Left ventricle myocardium superior (tissue), 1 donor: ENCODE results near the gene VIPR2. TPM values are rescaled to one million over a fixed set of nuclear protein-coding genes. Genes with fewer than 3 reads are reported as not detected.

ENCODE experiments used
- ATAC-seq: fragments of 200-7000 bp; cut with Tn5 transposase; one replicate; pipeline ENCODE4 v1.9.1; 2020; ENCODE audit warnings: mild to moderate bottlenecking, moderate library complexity
- DNase-seq: peaks from one replicate; pipeline ENCODE4 v3.0.0-alpha.2; 2020
- intact Hi-C: fragments of 100-400 bp; cut with micrococcal nuclease; formaldehyde crosslinking; loops from one replicate; pipeline ENCODE4 v1.11.0; 2022
- total RNA-seq: library from RNA; stranded (reverse); fragmentation: NEBNext Ultra II Directional; extraction: Animal tissue kit (Norgen Biotek cat#: 25700); gene quantifications from one replicate; pipeline ENCODE4 v1.2.1, GENCODE V29; 2021
- donor health status: DM: no; HTN: yes; CAD: no; lungs with severe emphysema.

Gene VIPR2
- total RNA-seq, 1 donor from 2014 or later = 21.3 TPM

DNA sequence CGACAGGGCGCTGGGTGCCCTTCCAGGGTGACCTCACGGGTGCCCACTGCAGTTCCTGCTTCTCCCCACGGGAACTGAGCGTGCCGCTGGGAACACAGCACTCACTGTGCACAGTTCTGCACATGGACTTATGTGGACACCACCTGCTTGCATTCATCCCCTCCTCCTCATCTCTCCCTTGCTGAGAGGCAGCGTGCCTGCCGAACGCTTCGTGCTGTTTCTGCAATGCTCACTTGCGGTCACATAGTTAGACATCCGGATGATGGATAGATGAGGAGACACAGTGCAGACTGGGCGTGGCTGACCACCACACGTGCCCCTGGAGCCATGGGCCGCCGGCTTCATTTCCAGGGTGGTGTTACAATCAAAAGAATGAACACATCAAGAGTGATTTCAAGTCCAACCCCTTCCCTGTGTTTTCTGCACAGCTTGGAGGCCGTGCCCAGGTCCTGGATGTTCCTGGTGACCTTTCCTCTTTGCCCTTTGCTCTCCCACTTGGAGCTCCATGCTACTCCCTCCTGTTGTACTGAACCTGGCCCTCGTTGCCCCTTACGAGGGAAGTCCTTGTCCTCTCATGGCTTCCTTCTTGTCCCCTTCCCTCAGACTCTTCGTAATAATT, 119.4 kb downstream of the VIPR2 start:
- intact Hi-C loops = no loop called here
- DNase-seq (no peak), ATAC-seq (no peak)

DNA sequence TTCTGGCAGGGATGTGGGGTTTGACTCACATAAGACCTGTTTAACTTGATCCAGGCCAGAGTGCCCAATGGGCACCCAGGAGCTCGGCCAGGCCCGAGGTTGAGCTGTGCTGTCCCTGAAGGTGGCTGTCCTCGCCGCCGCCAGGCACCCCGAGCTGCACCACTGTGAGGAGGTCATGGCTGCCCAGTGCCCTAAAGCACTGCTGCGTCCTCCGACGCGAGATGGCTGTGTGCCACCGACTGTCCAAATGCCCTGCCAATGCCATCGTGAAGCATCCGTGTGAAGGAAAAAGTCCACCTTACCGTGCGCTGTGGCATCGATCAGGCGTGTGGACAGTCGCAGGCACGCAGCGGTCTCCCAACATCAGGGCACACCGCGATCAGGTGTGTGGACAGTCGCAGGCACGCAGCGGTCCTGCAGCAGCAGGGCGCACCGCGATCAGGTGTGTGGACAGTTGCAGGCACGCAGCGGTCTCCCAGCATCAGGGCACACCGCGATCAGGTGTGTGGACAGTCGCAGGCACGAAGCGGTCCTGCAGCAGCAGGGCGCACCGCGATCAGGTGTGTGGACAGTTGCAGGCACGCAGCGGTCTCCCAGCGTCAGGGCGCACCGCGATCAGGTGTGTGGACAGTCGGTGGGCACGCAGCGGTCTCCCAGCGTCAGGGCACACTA, 120.3 kb downstream of the VIPR2 start:
- DNase-seq = no peak
- intact Hi-C loops = no loop called here
- no peak for ATAC-seq

GRCh38 chr7:159023746-159024145, 120.9 kb downstream of the VIPR2 start:
- DNase-seq = no peak
- ATAC-seq = no peak
- intact Hi-C loops = no loop called here

GRCh38 chr7:159023206-159023605, 121.5 kb downstream of the VIPR2 start:
- no peak for ATAC-seq
- intact Hi-C loops = no loop called here
- no peak for DNase-seq

GRCh38 chr7:159022238-159022993, 122.3 kb downstream of the VIPR2 start:
- DNase-seq = no peak
- intact Hi-C loops = no loop called here
- ATAC-seq = no peak

GRCh38 chr7:159020987-159021386, 123.7 kb downstream of the VIPR2 start:
- intact Hi-C loops = no loop called here
- DNase-seq = peak; percentile 70
- ATAC-seq = peak; percentile 86

DNA sequence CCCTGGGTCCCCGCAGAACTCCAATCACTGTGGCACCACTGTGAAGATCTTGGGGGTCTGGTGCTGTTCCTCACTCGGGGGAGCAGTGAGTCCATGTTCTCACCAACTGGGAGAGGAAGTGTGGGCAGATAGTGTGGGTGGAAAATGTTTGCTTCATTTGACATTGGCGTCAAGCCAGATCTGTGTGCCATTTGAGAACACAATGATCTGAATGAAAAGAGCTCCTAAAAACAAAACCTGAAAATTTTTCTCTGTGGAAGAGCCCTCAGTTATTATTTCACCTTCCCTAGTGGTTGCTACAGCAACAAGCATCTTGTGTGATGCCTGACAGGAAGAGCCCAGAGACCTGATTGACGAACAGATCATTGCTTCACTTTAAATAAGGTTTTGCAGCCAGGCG, 125.6 kb downstream of the VIPR2 start:
- ATAC-seq (no peak), DNase-seq (no peak)
- intact Hi-C loops = no loop called here

- ATAC-seq (no peak), DNase-seq (no peak)
- intact Hi-C loops = no loop called here
Measured at GRCh38 chr7:159017741-159018140, 126.9 kb downstream of the VIPR2 start.

DNA sequence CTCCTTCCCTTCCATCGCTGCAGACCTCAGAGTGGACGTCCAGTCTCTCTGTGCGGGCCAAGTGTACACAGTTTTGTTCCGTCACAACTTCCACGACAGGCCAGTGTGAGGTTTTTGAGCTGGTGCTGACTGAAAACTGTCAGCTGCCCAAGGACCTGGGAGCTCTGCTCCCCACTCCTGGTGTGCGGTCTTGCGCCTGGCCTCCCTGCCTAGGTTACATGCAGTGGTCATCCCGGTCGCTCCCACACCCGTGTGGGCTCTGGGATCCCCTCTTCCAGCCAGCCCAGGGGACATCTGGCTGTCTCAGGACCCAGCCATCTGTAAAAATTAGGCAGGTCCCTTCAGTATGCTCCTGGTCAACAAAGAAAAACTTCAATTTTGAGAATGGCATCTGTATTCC, 127.5 kb downstream of the VIPR2 start:
- ATAC-seq = no peak
- intact Hi-C loops = no loop called here
- no peak for DNase-seq

DNA sequence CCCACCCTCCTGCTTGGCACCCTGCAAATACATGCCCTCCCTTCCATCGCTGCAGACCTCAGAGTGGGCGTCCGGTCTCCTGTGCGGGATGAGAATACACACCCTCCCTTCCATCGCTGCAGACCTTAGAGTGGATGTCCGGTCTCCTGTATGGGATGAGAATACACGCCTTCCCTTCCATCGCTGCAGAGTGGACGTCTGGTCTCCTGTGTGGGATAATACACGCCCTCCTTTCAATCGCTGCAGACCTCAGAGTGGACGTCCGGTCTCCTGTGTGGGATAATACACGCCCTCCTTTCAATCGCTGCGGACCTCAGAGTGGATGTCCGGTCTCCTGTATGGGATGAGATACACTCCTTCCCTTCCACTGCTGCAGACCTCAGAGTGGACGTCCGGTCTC, 128.1 kb downstream of the VIPR2 start:
- no peak for ATAC-seq
- DNase-seq = no peak
- intact Hi-C loops = no loop called here

GRCh38 chr7:159015454-159016410, 128.9 kb downstream of the VIPR2 start:
- intact Hi-C loops = no loop called here
- DNase-seq (peak; percentile 87), ATAC-seq (peak; percentile 88)

DNA sequence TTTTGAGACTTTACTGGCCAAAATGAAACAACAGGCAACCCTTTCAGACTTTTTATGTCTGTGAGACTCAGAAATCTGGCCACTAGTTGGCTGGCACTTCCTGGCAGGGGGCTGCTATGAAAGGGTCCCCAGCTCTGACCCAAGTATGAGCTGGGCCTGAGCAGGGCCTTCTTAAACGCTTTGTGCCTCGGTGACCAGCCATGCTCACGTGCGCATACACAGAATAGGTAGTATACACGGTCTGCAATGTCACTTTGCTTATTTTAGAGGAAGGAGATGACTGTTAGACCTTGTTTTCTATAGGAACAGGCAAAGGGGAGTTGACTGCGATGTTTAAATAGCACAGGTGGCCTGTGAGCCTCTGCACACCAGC, 129.6 kb downstream of the VIPR2 start:
- intact Hi-C loops = no loop called here
- no peak for ATAC-seq
- no peak for DNase-seq

- DNase-seq (no peak), ATAC-seq (no peak)
- intact Hi-C loops = no loop called here
Measured at GRCh38 chr7:159014297-159015062, 130.2 kb downstream of the VIPR2 start.

GRCh38 chr7:159013825-159014289, 130.8 kb downstream of the VIPR2 start:
- DNase-seq = no peak
- intact Hi-C loops = no loop called here
- no peak for ATAC-seq

GRCh38 chr7:159013181-159013690, 131.4 kb downstream of the VIPR2 start:
- intact Hi-C loops = no loop called here
- ATAC-seq (no peak), DNase-seq (no peak)

GRCh38 chr7:159012353-159013069, 132.2 kb downstream of the VIPR2 start:
- intact Hi-C loops = no loop called here
- ATAC-seq (peak; percentile 77), DNase-seq (peak; percentile 90)

DNA sequence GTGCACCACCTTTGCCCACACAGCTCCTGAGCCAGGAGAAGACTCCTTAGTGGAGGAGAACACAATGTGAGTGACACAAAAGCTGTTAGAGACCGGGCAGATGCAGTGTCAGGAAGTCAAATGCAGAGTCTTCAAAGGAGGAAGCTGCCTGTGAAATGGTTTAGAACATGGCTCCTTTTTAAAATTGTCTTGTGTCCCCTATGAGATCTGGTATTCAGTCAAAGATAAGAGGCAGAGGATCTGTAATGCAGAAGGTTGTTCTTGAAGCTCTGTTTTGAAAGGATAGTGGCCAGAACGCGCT, 133.0 kb downstream of the VIPR2 start:
- DNase-seq (no peak), ATAC-seq (no peak)
- intact Hi-C loops = no loop called here
